Measurements from ENCODE around the gene CBX8. TPM values are rescaled to one million over a fixed set of nuclear protein-coding genes. Genes with fewer than 3 reads are reported as not detected.

Gene CBX8
- total RNA-seq, 2 experiments from 2014 or later, result 5.3 to 6.5 TPM

DNA sequence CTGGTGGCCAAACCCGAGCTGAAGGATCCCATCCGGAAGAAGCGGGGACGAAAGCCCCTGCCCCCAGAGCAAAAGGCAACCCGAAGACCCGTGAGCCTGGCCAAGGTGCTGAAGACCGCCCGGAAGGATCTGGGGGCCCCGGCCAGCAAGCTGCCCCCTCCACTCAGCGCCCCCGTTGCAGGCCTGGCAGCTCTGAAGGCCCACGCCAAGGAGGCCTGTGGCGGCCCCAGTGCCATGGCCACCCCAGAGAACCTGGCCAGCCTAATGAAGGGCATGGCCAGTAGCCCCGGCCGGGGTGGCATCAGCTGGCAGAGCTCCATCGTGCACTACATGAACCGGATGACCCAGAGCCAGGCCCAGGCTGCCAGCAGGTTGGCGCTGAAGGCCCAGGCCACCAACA, 13.0 kb downstream of the CBX8 start:
- Histone ChIP-seq H3K4me3 (ENCODE audit: low read length) (no peak overlapping the region), H3K4me1 (ENCODE audit: insufficient read depth, low read length) (peaks cover 10% of the 10 kb centered on the region), H3K27ac (ENCODE audit: low read depth in 1 of 2, low read length in 2 of 2) (no peak overlapping the region), H3K36me3 (ENCODE audit: insufficient read depth, low read length) (no peaks in the 10 kb centered on the region), H3K27me3 (ENCODE audit: control insufficient read depth in 1 of 2, insufficient read depth in 2 of 2, low read length in 2 of 2) (peaks cover 68 to 73% of the 10 kb centered on the region in 2 experiments), H3K9me3 (ENCODE audit: control insufficient read depth in 1 of 2, insufficient read depth in 1 of 2, low read length in 2 of 2) (peaks cover 0 to 21% of the 10 kb centered on the region in 2 experiments)
- DNase-seq (no peak), ATAC-seq (ENCODE audit: poor library complexity) (no peak)
- no peaks in the 10 kb centered on the region for H3K36me3 Mint-ChIP-seq (ENCODE audit: low read depth)
- peaks cover 12% of the 10 kb centered on the region for H3K4me1 Mint-ChIP-seq (ENCODE audit: low read depth)
- TF ChIP-seq, protein P1, sequence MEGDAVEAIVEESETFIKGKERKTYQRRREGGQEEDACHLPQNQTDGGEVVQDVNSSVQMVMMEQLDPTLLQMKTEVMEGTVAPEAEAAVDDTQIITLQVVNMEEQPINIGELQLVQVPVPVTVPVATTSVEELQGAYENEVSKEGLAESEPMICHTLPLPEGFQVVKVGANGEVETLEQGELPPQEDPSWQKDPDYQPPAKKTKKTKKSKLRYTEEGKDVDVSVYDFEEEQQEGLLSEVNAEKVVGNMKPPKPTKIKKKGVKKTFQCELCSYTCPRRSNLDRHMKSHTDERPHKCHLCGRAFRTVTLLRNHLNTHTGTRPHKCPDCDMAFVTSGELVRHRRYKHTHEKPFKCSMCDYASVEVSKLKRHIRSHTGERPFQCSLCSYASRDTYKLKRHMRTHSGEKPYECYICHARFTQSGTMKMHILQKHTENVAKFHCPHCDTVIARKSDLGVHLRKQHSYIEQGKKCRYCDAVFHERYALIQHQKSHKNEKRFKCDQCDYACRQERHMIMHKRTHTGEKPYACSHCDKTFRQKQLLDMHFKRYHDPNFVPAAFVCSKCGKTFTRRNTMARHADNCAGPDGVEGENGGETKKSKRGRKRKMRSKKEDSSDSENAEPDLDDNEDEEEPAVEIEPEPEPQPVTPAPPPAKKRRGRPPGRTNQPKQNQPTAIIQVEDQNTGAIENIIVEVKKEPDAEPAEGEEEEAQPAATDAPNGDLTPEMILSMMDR (IDR thresholded peaks at IDR 0.05), result no peak
- H3K9me3 Mint-ChIP-seq, result no peaks in the 10 kb centered on the region
- ChIA-PET CTCF (no interaction called here), POLR2A (no interaction called here)
- no peak overlapping the region for H3K27ac Mint-ChIP-seq
- peaks cover 82% of the 10 kb centered on the region for H3K27me3 Mint-ChIP-seq
- intact Hi-C loops (cut with DNase I, micrococcal nuclease), result no loop called here
- H3K4me3 Mint-ChIP-seq, result no peak overlapping the region

DNA sequence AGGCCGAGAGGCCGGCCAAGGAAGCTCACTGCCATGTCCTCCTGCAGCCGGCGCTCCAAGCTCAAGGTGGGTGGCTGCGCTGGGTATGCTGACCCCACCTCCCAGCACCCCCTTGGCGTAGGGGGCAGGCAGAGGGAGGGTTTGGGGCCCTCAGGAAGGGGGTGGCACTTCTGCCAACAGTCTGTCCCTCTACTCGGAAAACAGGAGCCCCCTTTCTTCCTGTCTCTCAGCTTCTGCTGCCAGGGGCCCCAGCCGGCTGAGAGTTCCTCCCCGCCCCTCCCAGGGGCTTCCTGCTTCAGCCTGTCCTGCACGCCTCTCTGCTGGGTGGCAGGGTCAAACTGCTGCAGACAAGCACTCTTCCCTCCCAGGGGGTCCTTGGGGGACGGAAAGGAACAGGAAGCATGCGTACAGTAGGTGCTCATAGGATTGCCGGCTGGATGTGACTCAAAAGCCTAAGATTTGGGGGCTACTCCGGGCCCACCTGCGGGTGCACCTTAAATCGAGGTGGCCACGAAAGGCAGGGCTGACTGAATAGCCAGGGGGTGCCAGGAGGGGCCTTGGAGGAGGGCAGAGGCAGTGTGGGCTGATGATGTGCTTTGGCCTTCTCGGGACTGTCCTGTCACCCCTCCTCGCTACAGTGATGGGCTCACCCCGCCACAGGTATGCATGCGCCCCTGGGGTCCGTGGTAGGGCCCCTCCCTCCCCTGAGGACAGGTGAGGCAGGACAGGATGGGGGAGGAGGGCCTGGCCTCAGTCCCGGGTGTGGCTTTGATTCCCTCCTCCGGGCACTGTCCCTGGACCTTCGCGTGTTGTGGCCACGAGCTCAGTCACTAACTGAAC, 14.9 kb downstream of the CBX8 start:
- ChIA-PET POLR2A (no interaction called here), CTCF (no interaction called here)
- Histone ChIP-seq H3K4me1 (ENCODE audit: insufficient read depth, low read length) (peaks cover 25% of the 10 kb centered on the region), H3K27me3 (ENCODE audit: control insufficient read depth in 1 of 2, insufficient read depth in 2 of 2, low read length in 2 of 2) (peaks cover 61 to 65% of the 10 kb centered on the region in 2 experiments), H3K9me3 (ENCODE audit: control insufficient read depth in 1 of 2, insufficient read depth in 1 of 2, low read length in 2 of 2) (peaks cover 0 to 25% of the 10 kb centered on the region in 2 experiments), H3K4me3 (ENCODE audit: low read length) (no peak overlapping the region), H3K27ac (ENCODE audit: low read depth in 1 of 2, low read length in 2 of 2) (no peak overlapping the region), H3K36me3 (ENCODE audit: insufficient read depth, low read length) (no peaks in the 10 kb centered on the region)
- Mint-ChIP-seq H3K36me3 (ENCODE audit: low read depth) (no peaks in the 10 kb centered on the region), H3K27ac (no peak overlapping the region), H3K4me1 (ENCODE audit: low read depth) (peaks cover 22% of the 10 kb centered on the region), H3K9me3 (no peaks in the 10 kb centered on the region), H3K27me3 (peaks cover 73% of the 10 kb centered on the region), H3K4me3 (no peak overlapping the region)
- intact Hi-C loops (cut with DNase I, micrococcal nuclease), result loop anchor here in 1 of 2 experiments (2.0 kb wide), 1 partner anchor 15 kb away; the partner anchor contains the start of gene CBX8
- ATAC-seq (ENCODE audit: poor library complexity) (no peak), DNase-seq (no peak)
- TF ChIP-seq, protein P1 (IDR thresholded peaks at IDR 0.05), result no peak

DNA sequence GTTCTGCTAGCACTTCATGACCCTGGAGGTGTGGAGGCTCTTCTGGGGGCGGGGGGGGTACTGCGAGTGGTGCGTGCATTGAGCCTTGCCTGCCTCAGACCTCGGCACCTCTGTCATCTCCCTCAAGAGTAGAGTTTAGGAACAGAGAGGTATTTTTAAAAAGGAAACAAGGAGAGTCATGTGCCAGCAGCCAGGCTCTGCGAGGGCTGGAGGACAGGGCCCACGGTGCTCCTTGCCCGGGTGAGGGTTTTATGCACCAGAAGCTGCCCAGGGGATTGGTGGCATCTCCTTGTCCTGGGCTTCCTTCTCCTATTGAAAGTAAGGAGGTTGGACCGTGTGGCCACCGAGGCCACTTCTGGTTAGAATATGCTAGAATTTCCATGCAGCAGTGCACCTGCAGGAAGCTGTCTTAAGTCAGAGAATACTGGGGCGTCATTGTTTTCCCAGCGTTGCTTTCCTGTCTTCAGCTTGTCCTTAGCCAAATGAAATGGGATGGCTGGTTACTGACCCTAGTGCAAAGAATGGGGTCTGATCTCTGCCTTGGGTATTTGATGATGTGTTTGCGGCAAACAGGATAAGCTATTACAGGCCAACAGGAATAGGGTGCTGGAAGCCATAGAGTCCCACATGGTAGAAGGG, 15.7 kb downstream of the CBX8 start:
- ChIA-PET POLR2A (no interaction called here), CTCF (no interaction called here)
- Histone ChIP-seq H3K4me1 (ENCODE audit: insufficient read depth, low read length) (peaks cover 26% of the 10 kb centered on the region), H3K9me3 (ENCODE audit: control insufficient read depth in 1 of 2, insufficient read depth in 1 of 2, low read length in 2 of 2) (peaks cover 0 to 25% of the 10 kb centered on the region in 2 experiments), H3K4me3 (ENCODE audit: low read length) (no peak overlapping the region), H3K36me3 (ENCODE audit: insufficient read depth, low read length) (no peaks in the 10 kb centered on the region), H3K27me3 (ENCODE audit: control insufficient read depth in 1 of 2, insufficient read depth in 2 of 2, low read length in 2 of 2) (peaks cover 61 to 68% of the 10 kb centered on the region in 2 experiments), H3K27ac (ENCODE audit: low read depth in 1 of 2, low read length in 2 of 2) (no peak overlapping the region)
- intact Hi-C loops (cut with DNase I, micrococcal nuclease), result loop anchor here in 1 of 2 experiments (2.0 kb wide), 1 partner anchor 16 kb away; the partner anchor contains the start of gene CBX8
- TF ChIP-seq, protein P1 (IDR thresholded peaks at IDR 0.05), result no peak
- Mint-ChIP-seq H3K4me3 (peak overlapping the region; percentile 20), H3K36me3 (ENCODE audit: low read depth) (no peaks in the 10 kb centered on the region), H3K27me3 (peaks cover 73% of the 10 kb centered on the region), H3K4me1 (ENCODE audit: low read depth) (peaks cover 27% of the 10 kb centered on the region), H3K9me3 (no peaks in the 10 kb centered on the region), H3K27ac (no peak overlapping the region)
- no peak for ATAC-seq (ENCODE audit: poor library complexity)
- DNase-seq, result no peak
